ENCODE measurements around the gene KCNK13.
"Not testable (repeated sequence)": the region's sequence is repeated elsewhere in the genome, so short reads cannot be mapped to it uniquely, and the experiment has no call there.

Gene KCNK13

GRCh38 chr14:90213099-90213748 lies 151.4 kb downstream of the KCNK13 start:
- Histone ChIP-seq H3K9me3 (ENCODE audit: control insufficient read depth in 2 of 2, low read length in 2 of 2) (no peaks in the 10 kb centered on the region), H3K4me1 (ENCODE audit: control insufficient read depth in 2 of 2, insufficient read depth in 2 of 2, low read length in 2 of 2) (no peaks in the 10 kb centered on the region), H3K27me3 (ENCODE audit: control insufficient read depth in 2 of 2, insufficient read depth in 2 of 2, low read length in 2 of 2) (no peaks in the 10 kb centered on the region), H3K36me3 (ENCODE audit: control insufficient read depth in 2 of 2, insufficient read depth in 2 of 2, low read length in 2 of 2) (no peaks in the 10 kb centered on the region), H3K27ac (ENCODE audit: low read depth in 2 of 2, low read length in 2 of 2) (no peak overlapping the region), H3K4me3 (ENCODE audit: low read length in 2 of 2) (no peak overlapping the region), H3K9ac (ENCODE audit: low read depth in 1 of 2, low read length in 2 of 2) (no peak overlapping the region)

- H3K4me1 ChIP-seq (ENCODE audit: control insufficient read depth in 2 of 2, insufficient read depth in 2 of 2, low read length in 2 of 2) = no peaks in the 10 kb centered on the region
- H3K27ac ChIP-seq (ENCODE audit: low read depth in 2 of 2, low read length in 2 of 2) = no peak overlapping the region
- no peak overlapping the region for H3K9ac ChIP-seq (ENCODE audit: low read depth in 1 of 2, low read length in 2 of 2)
- no peak overlapping the region for H3K4me3 ChIP-seq (ENCODE audit: low read length in 2 of 2)
- H3K27me3 ChIP-seq (ENCODE audit: control insufficient read depth in 2 of 2, insufficient read depth in 2 of 2, low read length in 2 of 2) = no peaks in the 10 kb centered on the region
- H3K36me3 ChIP-seq (ENCODE audit: control insufficient read depth in 2 of 2, insufficient read depth in 2 of 2, low read length in 2 of 2) = no peaks in the 10 kb centered on the region
- H3K9me3 ChIP-seq (ENCODE audit: control insufficient read depth in 2 of 2, low read length in 2 of 2) = peaks cover 0 to 3% of the 10 kb centered on the region in 2 donors
These were observed 166.7 kb downstream of the KCNK13 start for GRCh38 chr14:90228478-90228877.

DNA sequence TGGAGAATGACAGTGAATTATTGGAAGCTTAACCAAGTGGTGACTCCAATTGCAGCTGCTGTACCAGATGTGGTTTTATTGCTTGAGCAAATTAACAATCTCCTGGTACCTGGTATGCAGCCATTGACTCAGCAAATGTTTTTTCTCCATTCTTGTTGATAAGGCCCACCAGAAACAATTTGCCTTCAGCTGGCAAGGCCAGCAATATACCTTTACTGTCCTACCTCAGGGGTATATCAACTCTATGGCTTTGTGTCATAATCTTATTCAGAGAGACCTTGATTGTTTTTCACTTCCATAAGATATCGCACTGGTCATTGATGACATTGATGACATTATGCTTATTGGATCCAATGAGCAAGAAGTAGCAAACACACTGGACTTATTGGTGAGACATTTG lies 168.1 kb downstream of the KCNK13 start:
- not testable (repeated sequence) for H3K36me3 ChIP-seq (ENCODE audit: control insufficient read depth in 2 of 2, insufficient read depth in 2 of 2, low read length in 2 of 2); H3K9me3 ChIP-seq (ENCODE audit: control insufficient read depth in 2 of 2, low read length in 2 of 2); H3K27ac ChIP-seq (ENCODE audit: low read depth in 2 of 2, low read length in 2 of 2); H3K4me3 ChIP-seq (ENCODE audit: low read length in 2 of 2); H3K9ac ChIP-seq (ENCODE audit: low read depth in 1 of 2, low read length in 2 of 2); H3K4me1 ChIP-seq (ENCODE audit: control insufficient read depth in 2 of 2, insufficient read depth in 2 of 2, low read length in 2 of 2); H3K27me3 ChIP-seq (ENCODE audit: control insufficient read depth in 2 of 2, insufficient read depth in 2 of 2, low read length in 2 of 2)
